Fibroblast of skin of scalp (primary cell): ENCODE measurements around the gene ALDH1A3.

Experiments
- DNase-seq: peaks from one replicate; pipeline ENCODE4 v3.0.0-alpha.2; 2013

ALDH1A3 gene

GRCh38 chr15:100926971-100927756 lies 47.5 kb downstream of the ALDH1A3 start:
- DNase-seq, result no peak

- no peak for DNase-seq
Observed at GRCh38 chr15:100928632-100929280, 49.1 kb downstream of the ALDH1A3 start.

GRCh38 chr15:100929641-100930042 lies 50.0 kb downstream of the ALDH1A3 start:
- no peak for DNase-seq

- no peak for DNase-seq
Observed at GRCh38 chr15:100930306-100930848, 50.7 kb downstream of the ALDH1A3 start.

GRCh38 chr15:100931143-100931890 lies 51.7 kb downstream of the ALDH1A3 start:
- no peak for DNase-seq

- peak; percentile 16 for DNase-seq
Observed at GRCh38 chr15:100932676-100933348, 53.2 kb downstream of the ALDH1A3 start.

GRCh38 chr15:100934166-100934565 lies 54.5 kb downstream of the ALDH1A3 start:
- DNase-seq, result no peak

- no peak for DNase-seq
Observed at GRCh38 chr15:100934726-100935125, 55.1 kb downstream of the ALDH1A3 start.

GRCh38 chr15:100937171-100937570 lies 57.5 kb downstream of the ALDH1A3 start:
- no peak for DNase-seq

- no peak for DNase-seq
Observed at GRCh38 chr15:100939791-100940190, 60.2 kb downstream of the ALDH1A3 start.

GRCh38 chr15:100940767-100941379 lies 61.2 kb downstream of the ALDH1A3 start:
- DNase-seq, result no peak

- no peak for DNase-seq
Observed at GRCh38 chr15:100941536-100941935, 61.9 kb downstream of the ALDH1A3 start.

GRCh38 chr15:100942656-100943425 lies 63.2 kb downstream of the ALDH1A3 start:
- DNase-seq, result no peak

- DNase-seq, result peak; percentile 23
Observed at GRCh38 chr15:100944244-100944895, 64.7 kb downstream of the ALDH1A3 start.

- DNase-seq, result peak; percentile 59
Observed at GRCh38 chr15:100944986-100945385, 65.4 kb downstream of the ALDH1A3 start.

- no peak for DNase-seq
Observed at GRCh38 chr15:100947760-100948429, 68.3 kb downstream of the ALDH1A3 start.

GRCh38 chr15:100948430-100948762 lies 68.8 kb downstream of the ALDH1A3 start:
- no peak for DNase-seq

GRCh38 chr15:100949691-100950090 lies 70.1 kb downstream of the ALDH1A3 start:
- no peak for DNase-seq

GRCh38 chr15:100951965-100952364 lies 72.3 kb downstream of the ALDH1A3 start:
- no peak for DNase-seq

- DNase-seq, result no peak
Observed at GRCh38 chr15:100952566-100952965, 72.9 kb downstream of the ALDH1A3 start.
